H9 (cell line): ENCODE results near the gene RAP1GAP. TPM values are rescaled to one million over a fixed set of nuclear protein-coding genes. Genes with fewer than 3 reads are reported as not detected.

ENCODE experiments used
- DNase-seq: peaks from one replicate; pipeline ENCODE4 v3.0.0-alpha.2; 2017
- H2AFZ ChIP-seq: one replicate; pipeline ENCODE4 v1.6.1; 2013; ENCODE audit warnings: mild to moderate bottlenecking, low read length, control low read depth, moderate library complexity
- H2AK5ac ChIP-seq: 2 replicates; pipeline ENCODE4 v1.6.1; 2013; ENCODE audit warnings: low read length, control low read depth, mixed read lengths; ENCODE audit not compliant: insufficient read length
- H2BK120ac ChIP-seq: one replicate; pipeline ENCODE4 v1.6.1; 2013; ENCODE audit warnings: low read depth, mild to moderate bottlenecking, low read length, control low read depth, inconsistent platforms; ENCODE audit not compliant: poor library complexity, severe bottlenecking
- H2BK12ac ChIP-seq: 2 replicates; pipeline ENCODE4 v1.6.1; 2013; ENCODE audit warnings: low read length, control low read depth, mixed read lengths, low read depth; ENCODE audit not compliant: insufficient read length
- H2BK15ac ChIP-seq: 2 replicates; pipeline ENCODE4 v1.6.1; 2013; ENCODE audit warnings: low read depth, low read length, control low read depth
- H2BK20ac ChIP-seq: one replicate; pipeline ENCODE4 v1.6.1; 2013; ENCODE audit warnings: low read depth, mild to moderate bottlenecking, low read length, control low read depth, inconsistent platforms; ENCODE audit not compliant: poor library complexity, severe bottlenecking
- H2BK5ac ChIP-seq: 2 replicates; pipeline ENCODE4 v1.6.1; 2013; ENCODE audit warnings: low read length, control low read depth, mixed read lengths; ENCODE audit not compliant: insufficient read length
- H3K14ac ChIP-seq: 2 replicates; pipeline ENCODE4 v1.6.1; 2013; ENCODE audit warnings: low read length, control low read depth; ENCODE audit not compliant: insufficient read depth
- H3K18ac ChIP-seq: 2 replicates; pipeline ENCODE4 v1.6.1; 2013; ENCODE audit warnings: low read depth, mild to moderate bottlenecking, mixed read lengths, low read length, control low read depth; ENCODE audit not compliant: insufficient read length
- H3K23ac ChIP-seq: 2 replicates; pipeline ENCODE4 v1.6.1; 2013; ENCODE audit warnings: low read length, control low read depth, mixed read lengths, low read depth; ENCODE audit not compliant: insufficient read length
- H3K23me2 ChIP-seq: 2 replicates; pipeline ENCODE4 v1.6.1; 2013; ENCODE audit warnings: low read depth, mild to moderate bottlenecking, mixed read lengths, low read length, control low read depth; ENCODE audit not compliant: insufficient read length, poor library complexity, severe bottlenecking
- H3K27ac ChIP-seq: 2 replicates; pipeline ENCODE4 v1.5.1; 2013; ENCODE audit warnings: low read length, control low read depth, mixed read lengths, low read depth; ENCODE audit not compliant: insufficient read length
- H3K27me3 ChIP-seq: 2 replicates; pipeline ENCODE4 v1.6.1; 2013; ENCODE audit warnings: low read length, control low read depth, inconsistent platforms; ENCODE audit not compliant: insufficient read depth
- H3K4ac ChIP-seq: 2 replicates; pipeline ENCODE4 v1.6.1; 2013; ENCODE audit warnings: low read depth, mild to moderate bottlenecking, control low read depth, inconsistent platforms, low read length, moderate library complexity
- H3K4me1 ChIP-seq: 2 replicates; pipeline ENCODE4 v1.6.1; 2013; ENCODE audit warnings: low read length, control low read depth, inconsistent platforms; ENCODE audit not compliant: insufficient read depth
- H3K4me2 ChIP-seq: 2 replicates; pipeline ENCODE4 v1.6.1; 2013; ENCODE audit warnings: low read length, control low read depth, mixed read lengths; ENCODE audit not compliant: insufficient read length, insufficient read depth
- H3K56ac ChIP-seq: 2 replicates; pipeline ENCODE4 v1.6.1; 2013; ENCODE audit warnings: low read depth, mild to moderate bottlenecking, mixed read lengths, low read length, control low read depth; ENCODE audit not compliant: insufficient read length
- H3K79me1 ChIP-seq: 2 replicates; pipeline ENCODE4 v1.6.1; 2013; ENCODE audit warnings: low read depth, mild to moderate bottlenecking, moderate library complexity, low read length, control low read depth, inconsistent platforms; ENCODE audit not compliant: insufficient read depth, poor library complexity, severe bottlenecking
- H3K79me2 ChIP-seq: 2 replicates; pipeline ENCODE4 v1.6.1; 2013; ENCODE audit warnings: low read length, control low read depth, inconsistent platforms; ENCODE audit not compliant: insufficient read depth
- H3K9ac ChIP-seq: 2 replicates; pipeline ENCODE4 v1.6.1; 2013; ENCODE audit warnings: low read length, control low read depth, mixed read lengths; ENCODE audit not compliant: insufficient read length; ENCODE audit errors: extremely low read depth
- H3K9me3 ChIP-seq: one replicate; pipeline ENCODE4 v1.6.1; 2013; ENCODE audit warnings: low read depth, low read length, inconsistent platforms; ENCODE audit not compliant: control insufficient read depth
- H3T11ph ChIP-seq: one replicate; pipeline ENCODE4 v1.6.1; 2013; ENCODE audit warnings: mild to moderate bottlenecking, low read length, control low read depth, inconsistent platforms
- H4K20me1 ChIP-seq: one replicate; pipeline ENCODE4 v1.6.1; 2013; ENCODE audit not compliant: control insufficient read depth, insufficient read length, insufficient read depth
- H4K5ac ChIP-seq: 2 replicates; pipeline ENCODE4 v1.6.1; 2013; ENCODE audit warnings: low read depth, mild to moderate bottlenecking, mixed read lengths, low read length, control low read depth; ENCODE audit not compliant: insufficient read length
- H4K8ac ChIP-seq: replicated peaks from 2 replicates; pipeline ENCODE4 v1.6.1; 2013; ENCODE audit warnings: low read length, control low read depth, mixed read lengths, low read depth; ENCODE audit not compliant: insufficient read length
- H4K91ac ChIP-seq: 2 replicates; pipeline ENCODE4 v1.6.1; 2013; ENCODE audit warnings: low read depth, mild to moderate bottlenecking, moderate library complexity, mixed read lengths, low read length, control low read depth; ENCODE audit not compliant: insufficient read length
- H3K27ac Mint-ChIP-seq, 3 experiments: 2 replicates in 2 of 3; 3 replicates in 1 of 3; pipeline ENCODE4 v1.8.0; 2020 to 2021; ENCODE audit warnings: mixed read lengths in 3 of 3, mild to moderate bottlenecking in 1 of 3, moderate library complexity in 1 of 3
- H3K27me3 Mint-ChIP-seq: 2 replicates; pipeline ENCODE4 v1.8.0; 2021; ENCODE audit warnings: low read depth, mild to moderate bottlenecking, moderate library complexity, mixed read lengths
- H3K36me3 Mint-ChIP-seq, 3 experiments: 2 replicates in 2 of 3; 3 replicates in 1 of 3; pipeline ENCODE4 v1.8.0; 2020 to 2021; ENCODE audit warnings: low read depth in 3 of 3, mixed read lengths in 3 of 3; ENCODE audit not compliant: insufficient read depth in 1 of 3
- H3K4me1 Mint-ChIP-seq, 2 experiments: 2 replicates each; pipeline ENCODE4 v1.8.0; 2020; ENCODE audit warnings: mixed read lengths in 2 of 2
- H3K4me3 Mint-ChIP-seq, 2 experiments: 2 replicates in 1 of 2; 3 replicates in 1 of 2; pipeline ENCODE4 v1.8.0; 2020 to 2021; ENCODE audit warnings: mild to moderate bottlenecking in 2 of 2, mixed read lengths in 2 of 2, moderate library complexity in 1 of 2
- H3K9me3 Mint-ChIP-seq, 2 experiments: 2 replicates in 1 of 2; 3 replicates in 1 of 2; pipeline ENCODE4 v1.8.0; 2020; ENCODE audit warnings: mild to moderate bottlenecking in 2 of 2, mixed read lengths in 2 of 2, moderate library complexity in 1 of 2
- WGBS: extraction: QIAGEN DNeasy Blood & Tissue Kit; methylation state at CpG from one replicate; pipeline ENCODE4 v1.1.7; 2013; ENCODE audit warnings: missing lambda C conversion rate, low lambda C conversion rate, mixed read lengths; ENCODE audit not compliant: insufficient read length; ENCODE audit errors: extremely low coverage; 5-methylcytosine and 5-hydroxymethylcytosine counted together
- total RNA-seq: library from RNA; stranded (reverse); gene quantifications from 2 replicates; pipeline ENCODE4 v1.2.1, GENCODE V29; 2021
- TF ChIP-seq, protein P1 (sequence below): fragments of 200-600 bp; sonication (generic); conservative IDR thresholded peaks from 3 replicates; pipeline ENCODE4 v1.8.0; 2021; ENCODE audit warnings: antibody characterized with exemption, mild to moderate bottlenecking

Gene RAP1GAP
- total RNA-seq, 1 experiment from 2014 or later: 7.9 TPM

DNA sequence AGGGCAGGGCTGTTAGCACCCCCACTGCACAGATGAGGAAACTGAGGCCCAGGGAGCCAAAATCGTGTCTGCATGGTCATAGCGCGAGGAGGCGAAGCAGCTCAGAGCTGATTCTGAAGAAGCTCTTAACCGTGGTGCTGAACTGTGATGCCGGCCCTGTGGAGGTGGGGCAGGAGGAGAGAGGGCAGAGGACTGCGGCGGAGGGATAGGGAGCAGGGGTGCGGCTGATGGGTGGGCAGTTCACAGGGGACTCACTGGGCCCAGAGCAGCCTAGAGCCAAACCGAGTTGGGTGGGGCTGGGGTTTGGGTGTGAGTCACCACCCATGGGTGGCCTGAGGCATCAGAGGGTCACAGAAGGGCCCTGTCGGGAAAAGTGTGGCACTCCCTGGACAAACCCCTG lies 74.7 kb downstream of the RAP1GAP start:
- H2AK5ac ChIP-seq: no peak overlapping the region
- H3T11ph ChIP-seq: no peak overlapping the region
- no peak overlapping the region for H3K9ac ChIP-seq
- H3K18ac ChIP-seq: no peak overlapping the region
- DNase-seq: no peak
- no peak overlapping the region for H2BK20ac ChIP-seq
- H3K56ac ChIP-seq: no peak overlapping the region
- no peak overlapping the region for H2BK120ac ChIP-seq
- Mint-ChIP-seq H3K9me3 (no peaks in the 10 kb centered on the region), H3K36me3 (no peaks in the 10 kb centered on the region; a peak in 1 of 7 replicates), H3K4me3 (no peak overlapping the region), H3K27me3 (no peaks in the 10 kb centered on the region), H3K4me1 (peaks cover 23 to 34% of the 10 kb centered on the region in 2 experiments), H3K27ac (no peak overlapping the region; a peak in 1 of 7 replicates)
- no peak overlapping the region for H3K4me2 ChIP-seq
- no peak overlapping the region for H2BK15ac ChIP-seq
- no peak overlapping the region for H4K91ac ChIP-seq
- no peak overlapping the region for H3K14ac ChIP-seq
- H2BK12ac ChIP-seq: no peak overlapping the region
- H2AFZ ChIP-seq: no peak overlapping the region
- H3K9me3 ChIP-seq: no peaks in the 10 kb centered on the region
- H3K27ac ChIP-seq: no peak overlapping the region
- no peak overlapping the region for H3K23ac ChIP-seq
- no peaks in the 10 kb centered on the region for H3K23me2 ChIP-seq
- no peak overlapping the region for H4K5ac ChIP-seq
- H4K8ac ChIP-seq: no peak overlapping the region
- no peaks in the 10 kb centered on the region for H3K27me3 ChIP-seq
- no peaks in the 10 kb centered on the region for H3K79me2 ChIP-seq
- TF ChIP-seq, protein P1, sequence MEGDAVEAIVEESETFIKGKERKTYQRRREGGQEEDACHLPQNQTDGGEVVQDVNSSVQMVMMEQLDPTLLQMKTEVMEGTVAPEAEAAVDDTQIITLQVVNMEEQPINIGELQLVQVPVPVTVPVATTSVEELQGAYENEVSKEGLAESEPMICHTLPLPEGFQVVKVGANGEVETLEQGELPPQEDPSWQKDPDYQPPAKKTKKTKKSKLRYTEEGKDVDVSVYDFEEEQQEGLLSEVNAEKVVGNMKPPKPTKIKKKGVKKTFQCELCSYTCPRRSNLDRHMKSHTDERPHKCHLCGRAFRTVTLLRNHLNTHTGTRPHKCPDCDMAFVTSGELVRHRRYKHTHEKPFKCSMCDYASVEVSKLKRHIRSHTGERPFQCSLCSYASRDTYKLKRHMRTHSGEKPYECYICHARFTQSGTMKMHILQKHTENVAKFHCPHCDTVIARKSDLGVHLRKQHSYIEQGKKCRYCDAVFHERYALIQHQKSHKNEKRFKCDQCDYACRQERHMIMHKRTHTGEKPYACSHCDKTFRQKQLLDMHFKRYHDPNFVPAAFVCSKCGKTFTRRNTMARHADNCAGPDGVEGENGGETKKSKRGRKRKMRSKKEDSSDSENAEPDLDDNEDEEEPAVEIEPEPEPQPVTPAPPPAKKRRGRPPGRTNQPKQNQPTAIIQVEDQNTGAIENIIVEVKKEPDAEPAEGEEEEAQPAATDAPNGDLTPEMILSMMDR: no peak
- H3K79me1 ChIP-seq: no peaks in the 10 kb centered on the region
- H4K20me1 ChIP-seq: no peaks in the 10 kb centered on the region
- H3K4ac ChIP-seq: no peak overlapping the region
- no peaks in the 10 kb centered on the region for H3K4me1 ChIP-seq
- no peak overlapping the region for H2BK5ac ChIP-seq
- WGBS: no CpG with 5 or more reads among the region's 11 CpGs
